Measurements from ENCODE around the gene LEFTY1. TPM values are rescaled to one million over a fixed set of nuclear protein-coding genes. Genes with fewer than 3 reads are reported as not detected.

The LEFTY1 gene
- total RNA-seq, 3 donors from 2014 or later: 0.48 TPM; not detected in 2

DNA sequence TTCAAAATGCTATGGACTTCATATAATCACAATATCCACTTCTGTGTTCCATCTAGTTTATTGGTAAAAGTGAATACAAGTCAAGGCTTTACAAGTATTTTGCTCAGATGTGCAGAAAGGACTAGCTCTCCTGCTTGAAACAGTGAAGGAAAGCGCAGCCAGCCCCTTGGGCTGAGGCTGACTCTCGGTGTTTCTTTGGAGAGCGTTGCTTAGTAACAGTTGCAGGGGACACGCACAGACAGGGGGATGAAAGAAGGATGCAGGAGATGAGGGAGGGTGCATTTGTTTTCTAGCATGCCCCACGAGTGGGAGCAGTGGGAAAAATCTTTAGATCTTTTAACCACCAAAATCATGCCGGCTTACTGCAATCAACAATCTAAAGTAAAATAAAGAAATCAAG is 26.0 kb upstream of the LEFTY1 start:
- Histone ChIP-seq H3K36me3 (no peaks in the 10 kb centered on the region), H3K27me3 (no peaks in the 10 kb centered on the region), H3K27ac (no peak overlapping the region), H3K4me1 (no peaks in the 10 kb centered on the region), H3K4me3 (no peak overlapping the region), H3K9me3 (no peaks in the 10 kb centered on the region)
- DNase-seq (ENCODE audit: low spot score in 2 of 2): no peak
- no peak for TF ChIP-seq POLR2A (IDR thresholded peaks at IDR 0.05)
- intact Hi-C loops (cut with DNase I; ENCODE audit: low total_unique reads): no loop called here

DNA sequence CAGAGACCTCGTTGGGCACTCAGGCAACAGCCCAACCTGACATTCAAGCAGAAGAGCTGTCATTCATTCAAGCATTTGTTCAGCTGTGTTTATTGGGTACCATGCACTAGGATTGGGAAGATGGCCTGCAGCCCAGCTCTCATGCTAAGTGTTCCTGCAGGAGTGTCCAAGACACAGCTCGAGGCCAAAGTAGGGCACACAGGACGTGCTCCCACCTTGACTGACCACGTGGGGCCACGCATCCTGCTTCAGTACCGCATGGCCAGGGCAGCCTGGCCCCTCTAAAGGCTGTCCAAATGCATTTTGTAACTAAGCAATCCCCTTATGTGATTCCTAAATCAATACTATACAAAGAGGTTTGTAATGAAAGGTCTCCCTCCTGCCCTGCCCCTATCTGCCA is 25.4 kb upstream of the LEFTY1 start:
- no peaks in the 10 kb centered on the region for H3K27me3 ChIP-seq
- no peaks in the 10 kb centered on the region for H3K4me1 ChIP-seq
- TF ChIP-seq POLR2A (IDR thresholded peaks at IDR 0.05): no peak
- TF ChIP-seq POLR2AphosphoS5 (IDR thresholded peaks at IDR 0.05): no peak
- no peak for TF ChIP-seq CTCF (IDR thresholded peaks at IDR 0.05)
- no peak overlapping the region for H3K27ac ChIP-seq
- H3K9me3 ChIP-seq: no peaks in the 10 kb centered on the region
- DNase-seq (ENCODE audit: low spot score in 2 of 2): no peak
- intact Hi-C loops (cut with DNase I; ENCODE audit: low total_unique reads): no loop called here
- no peaks in the 10 kb centered on the region for H3K36me3 ChIP-seq
- no peak overlapping the region for H3K4me3 ChIP-seq

GRCh38 chr1:225911191-225912130 is 22.5 kb upstream of the LEFTY1 start:
- H3K36me3 ChIP-seq: no peaks in the 10 kb centered on the region
- intact Hi-C loops (cut with DNase I; ENCODE audit: low total_unique reads): no loop called here
- H3K4me1 ChIP-seq: no peaks in the 10 kb centered on the region
- TF ChIP-seq POLR2AphosphoS5 (IDR thresholded peaks at IDR 0.05): no peak
- TF ChIP-seq CTCF (IDR thresholded peaks at IDR 0.05): peak; percentile 27 to 79 (median 39)
- TF ChIP-seq POLR2A (IDR thresholded peaks at IDR 0.05): no peak
- no peak overlapping the region for H3K27ac ChIP-seq
- no peaks in the 10 kb centered on the region for H3K27me3 ChIP-seq
- H3K9me3 ChIP-seq: no peaks in the 10 kb centered on the region
- no peak overlapping the region for H3K4me3 ChIP-seq
- no peak for DNase-seq (ENCODE audit: low spot score in 2 of 2)

- Histone ChIP-seq H3K36me3 (no peaks in the 10 kb centered on the region), H3K4me3 (no peak overlapping the region), H3K4me1 (no peaks in the 10 kb centered on the region), H3K27me3 (no peaks in the 10 kb centered on the region), H3K27ac (no peak overlapping the region), H3K9me3 (no peaks in the 10 kb centered on the region)
- TF ChIP-seq POLR2A (IDR thresholded peaks at IDR 0.05) (no peak), CTCF (IDR thresholded peaks at IDR 0.05) (no peak), POLR2AphosphoS5 (IDR thresholded peaks at IDR 0.05) (no peak)
- intact Hi-C loops (cut with DNase I; ENCODE audit: low total_unique reads): no loop called here
- DNase-seq (ENCODE audit: low spot score in 2 of 2): no peak
Observed at GRCh38 chr1:225909477-225909876, 20.5 kb upstream of the LEFTY1 start.

GRCh38 chr1:225908773-225909172 is 19.8 kb upstream of the LEFTY1 start:
- Histone ChIP-seq H3K27me3 (no peaks in the 10 kb centered on the region), H3K36me3 (no peaks in the 10 kb centered on the region), H3K9me3 (no peaks in the 10 kb centered on the region), H3K4me3 (no peak overlapping the region), H3K4me1 (no peaks in the 10 kb centered on the region), H3K27ac (peak overlapping the region in 1 of 2 donors; percentile 46)
- no peak for DNase-seq (ENCODE audit: low spot score in 2 of 2)
- no peak for TF ChIP-seq CTCF (IDR thresholded peaks at IDR 0.05)
- TF ChIP-seq POLR2AphosphoS5 (IDR thresholded peaks at IDR 0.05): no peak
- no peak for TF ChIP-seq POLR2A (IDR thresholded peaks at IDR 0.05)
- intact Hi-C loops (cut with DNase I; ENCODE audit: low total_unique reads): no loop called here
